Fibroblast of skin of right biceps (primary cell): Measurements from ENCODE around the gene PCGF3.
"Not testable (repeated sequence)": the region's sequence is repeated elsewhere in the genome, so short reads cannot be mapped to it uniquely, and the experiment has no call there.

Experiments used
- DNase-seq: peaks from one replicate; pipeline ENCODE4 v3.0.0-alpha.2; 2013

PCGF3 gene

GRCh38 chr4:744212-744841 lies 38.7 kb downstream of the PCGF3 start:
- DNase-seq = no peak

DNA sequence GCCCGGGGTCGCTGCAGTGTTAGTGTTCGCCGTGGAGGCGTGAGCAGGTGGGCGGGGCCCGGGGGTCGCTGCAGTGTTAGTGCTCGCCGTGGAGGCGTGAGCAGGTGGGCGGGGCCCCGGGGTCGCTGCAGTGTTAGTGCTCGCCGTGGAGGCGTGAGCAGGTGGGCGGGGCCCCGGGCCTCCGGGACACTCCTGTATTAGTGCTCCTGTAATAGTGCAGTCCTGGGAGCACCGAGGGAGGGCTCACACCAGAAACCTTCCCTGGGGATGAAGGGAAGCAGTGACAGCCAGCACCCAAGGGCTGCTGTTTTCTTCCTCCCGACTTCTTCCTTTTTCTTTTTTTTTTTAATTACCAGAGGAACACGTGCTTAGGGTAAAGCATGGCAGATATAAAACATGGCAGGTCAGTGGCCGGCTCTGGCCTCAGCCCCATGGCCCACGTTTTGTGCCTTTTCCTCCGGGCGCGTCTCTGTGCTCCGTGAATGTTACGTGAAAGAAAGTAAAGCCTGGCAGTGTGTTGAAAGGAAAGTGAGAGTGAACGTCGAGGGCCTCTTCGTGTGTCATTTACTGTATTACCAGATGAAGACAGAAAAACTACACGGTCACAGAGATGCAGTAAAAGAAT lies 42.0 kb downstream of the PCGF3 start:
- no peak for DNase-seq

DNA sequence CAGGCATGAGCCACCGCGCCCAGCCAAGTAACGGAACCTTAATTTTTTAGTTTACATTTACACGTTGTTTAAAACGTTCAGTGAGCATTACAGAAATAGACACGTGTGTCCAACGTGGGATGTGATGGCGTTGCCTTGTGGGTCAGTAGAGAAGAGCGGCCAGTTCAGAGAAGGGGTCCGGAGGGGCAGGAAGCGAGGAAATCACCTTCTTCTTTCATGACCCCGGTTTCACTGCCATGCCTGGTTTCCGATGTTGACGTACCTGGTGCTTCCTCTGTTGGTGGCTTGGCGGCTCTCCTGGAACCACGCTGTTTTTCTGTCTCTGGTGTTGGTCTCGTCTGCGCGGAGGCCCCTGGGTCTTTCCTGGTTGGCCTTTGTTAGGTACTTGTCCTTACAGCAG lies 42.8 kb downstream of the PCGF3 start:
- DNase-seq = no peak

GRCh38 chr4:749698-750666 lies 44.4 kb downstream of the PCGF3 start:
- peak; percentile 45 for DNase-seq

DNA sequence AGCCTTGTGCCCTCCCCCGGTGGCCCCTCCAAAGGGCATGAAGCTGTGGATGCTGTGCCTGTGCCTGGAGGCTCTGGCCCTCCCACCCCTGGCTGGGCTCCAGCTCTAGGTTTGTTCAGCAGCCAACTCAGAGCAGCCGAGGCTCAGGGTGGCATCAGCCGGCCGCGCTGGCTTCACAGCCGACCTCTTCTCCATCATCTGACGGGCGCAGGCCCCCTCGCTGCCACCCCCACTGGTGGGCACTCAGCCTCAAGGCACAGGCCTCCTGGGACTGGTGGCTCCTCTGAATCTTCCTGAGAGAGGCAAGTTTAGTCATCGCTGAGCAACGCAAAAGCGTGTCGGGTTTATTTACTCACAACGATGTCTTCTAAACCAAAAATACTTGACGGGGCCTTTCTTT lies 46.0 kb downstream of the PCGF3 start:
- no peak for DNase-seq

DNA sequence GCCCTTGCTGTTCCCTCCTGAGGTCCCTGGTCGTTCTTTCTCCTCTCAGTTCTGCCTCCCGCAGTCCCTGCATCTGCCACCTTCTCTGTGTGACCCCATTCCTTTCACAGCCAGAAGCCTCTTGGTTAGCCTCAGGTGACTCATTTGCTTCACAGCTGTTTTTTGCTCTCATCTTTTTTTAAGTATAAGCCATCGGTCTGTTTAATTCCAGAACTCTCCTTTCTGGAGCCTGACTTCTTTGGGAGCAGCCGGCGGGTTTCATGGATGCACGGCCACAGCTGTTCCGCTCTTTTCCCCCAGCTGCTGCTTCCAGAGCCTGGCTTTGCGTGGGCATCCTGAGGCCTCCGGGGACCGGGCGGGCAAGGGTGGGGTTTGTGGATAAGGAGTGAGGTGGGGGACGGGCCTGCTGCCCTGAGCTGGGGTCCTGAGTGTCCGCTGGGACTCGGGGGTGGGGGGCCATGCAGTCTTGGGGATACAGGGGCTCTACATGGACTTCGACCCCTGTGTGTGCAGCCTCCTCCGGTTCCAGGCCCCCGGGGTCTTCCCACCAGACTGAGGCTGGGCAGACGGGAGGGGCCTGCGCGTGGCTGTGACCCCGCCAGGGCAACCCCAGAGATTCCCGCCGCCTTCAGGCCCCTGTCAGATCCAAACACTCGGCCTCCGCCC lies 46.7 kb downstream of the PCGF3 start:
- DNase-seq = no peak

DNA sequence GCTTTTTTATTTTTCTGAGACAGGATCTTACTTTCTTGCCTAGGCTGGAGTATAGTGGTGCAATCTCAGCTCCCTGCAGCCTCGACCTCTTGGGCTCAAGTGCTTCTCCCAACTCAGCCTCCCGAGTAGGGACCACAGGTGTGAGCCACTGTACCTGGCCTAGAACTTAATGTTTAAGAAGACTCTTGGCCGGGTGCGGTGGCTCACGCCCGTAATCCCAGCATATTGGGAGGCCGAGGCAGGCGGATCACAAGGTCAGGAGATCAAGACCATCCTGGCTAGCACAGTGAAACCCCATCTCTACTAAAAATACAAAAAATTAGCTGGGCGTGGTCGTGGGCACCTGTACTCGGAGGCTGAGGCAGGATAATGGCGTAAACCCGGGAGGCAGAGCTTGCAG lies 47.6 kb downstream of the PCGF3 start:
- not testable (repeated sequence) for DNase-seq

- no peak for DNase-seq
These were observed 48.8 kb downstream of the PCGF3 start for GRCh38 chr4:754221-755120.

DNA sequence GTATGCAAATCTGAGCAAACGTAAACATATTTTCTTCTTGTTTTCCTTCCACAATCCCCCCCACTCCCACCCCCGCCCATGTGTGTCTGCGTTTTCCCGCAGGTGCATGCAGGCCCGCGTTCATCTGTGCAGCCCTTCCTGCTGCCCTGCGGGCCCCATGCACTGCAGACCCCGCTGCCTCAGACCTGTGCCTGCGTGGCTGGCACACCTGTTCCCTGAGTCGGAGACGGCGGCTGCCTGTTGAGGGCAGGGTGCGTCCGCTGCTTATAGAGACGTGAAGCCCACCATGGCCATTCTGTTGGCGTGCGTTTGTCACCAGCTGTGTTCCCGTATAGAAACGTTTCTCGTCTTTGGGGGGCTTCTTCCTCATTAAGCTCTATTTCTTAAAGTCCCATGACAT lies 51.5 kb downstream of the PCGF3 start:
- no peak for DNase-seq

GRCh38 chr4:759810-760209 lies 54.2 kb downstream of the PCGF3 start:
- not testable (repeated sequence) for DNase-seq

DNA sequence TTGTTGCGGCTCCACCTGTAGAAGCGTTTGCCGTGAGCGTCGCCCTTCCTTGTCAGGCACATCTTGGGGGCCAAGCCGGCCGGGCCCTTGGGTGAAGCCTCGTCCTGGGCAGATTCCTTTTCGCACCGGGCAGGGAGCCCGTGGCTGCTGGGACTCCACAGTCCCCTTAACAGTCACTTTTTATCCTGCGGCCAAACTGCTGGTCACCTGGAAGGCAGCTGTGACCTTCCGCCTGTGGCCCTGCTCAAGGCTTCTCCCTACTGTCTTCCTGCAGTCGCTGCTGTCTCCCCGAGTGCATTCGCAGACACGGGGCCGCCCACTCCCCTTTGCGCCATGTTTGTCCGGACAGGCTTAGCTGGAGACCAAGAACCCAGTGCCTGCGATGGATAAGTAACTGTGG lies 55.0 kb downstream of the PCGF3 start:
- DNase-seq = no peak

- no peak for DNase-seq
These were observed 55.5 kb downstream of the PCGF3 start for GRCh38 chr4:761086-761485.

DNA sequence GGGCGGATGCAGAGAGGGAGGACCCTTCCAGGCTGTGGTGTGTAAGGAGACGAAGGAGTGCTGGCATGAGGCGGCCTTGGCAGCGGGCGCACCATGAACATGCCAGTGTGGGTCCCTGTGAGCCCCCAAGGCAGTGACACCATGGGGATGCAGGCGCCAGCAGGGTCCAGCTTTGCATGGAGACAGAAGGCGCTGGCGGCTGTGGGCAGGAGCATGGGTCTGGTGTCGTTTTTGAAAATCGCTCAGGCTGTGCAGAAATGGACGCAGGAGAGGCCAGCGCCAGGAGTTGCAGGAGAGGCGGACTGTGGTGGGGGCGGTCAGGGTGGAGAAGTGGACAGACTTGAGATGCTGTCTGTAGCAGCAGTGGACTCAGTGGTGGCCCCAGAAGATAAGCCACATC lies 56.1 kb downstream of the PCGF3 start:
- no peak for DNase-seq

GRCh38 chr4:762211-763190 lies 56.9 kb downstream of the PCGF3 start:
- DNase-seq = peak; percentile 34

- DNase-seq = no peak
These were observed 57.7 kb downstream of the PCGF3 start for GRCh38 chr4:763191-763810.

- no peak for DNase-seq
These were observed 58.3 kb downstream of the PCGF3 start for GRCh38 chr4:763922-764321.

GRCh38 chr4:764405-765169 lies 59.0 kb downstream of the PCGF3 start:
- no peak for DNase-seq

DNA sequence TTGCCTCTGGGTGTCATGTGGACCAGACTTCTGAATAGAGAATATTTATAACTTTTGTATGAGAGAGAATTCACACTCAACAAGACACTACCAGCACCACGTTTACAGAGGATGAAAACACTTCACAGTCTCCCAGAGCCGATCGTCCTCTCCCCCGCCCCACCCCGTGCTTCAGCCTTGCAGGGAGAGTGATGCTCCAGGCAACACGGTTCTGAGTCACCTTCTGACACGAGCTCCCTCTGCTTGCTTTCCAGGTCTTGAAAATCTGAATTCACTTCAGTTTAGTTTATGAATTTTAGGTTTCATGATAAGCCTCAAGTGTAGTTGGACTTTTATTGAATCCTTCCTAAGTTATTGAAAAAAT lies 60.5 kb downstream of the PCGF3 start:
- peak; percentile 43 for DNase-seq

GRCh38 chr4:766559-767283 lies 61.1 kb downstream of the PCGF3 start:
- no peak for DNase-seq
